Brain microvascular endothelial cell (primary cell): ENCODE data around the gene MRPS31.
A peak's percentile ranks its signal among the peaks of the same experiment; 100 is the strongest.
"Not testable (repeated sequence)": the region's sequence is repeated elsewhere in the genome, so short reads cannot be mapped to it uniquely, and the experiment has no call there.

ENCODE experiments used
- DNase-seq: peaks from one replicate; pipeline ENCODE4 v3.0.0-alpha.2; 2020
- H3K27ac ChIP-seq: fragments of 250-450 bp; sonication (Bioruptor Pico); 2 replicates; pipeline ENCODE4 v1.5.1; 2020; ENCODE audit warnings: mild to moderate bottlenecking, moderate library complexity
- H3K27me3 ChIP-seq: fragments of 250-450 bp; sonication (Bioruptor Pico); replicated peaks from 2 replicates; pipeline ENCODE4 v1.5.1; 2020; ENCODE audit warnings: mild to moderate bottlenecking
- H3K36me3 ChIP-seq: fragments of 250-450 bp; sonication (Bioruptor Pico); replicated peaks from 2 replicates; pipeline ENCODE4 v1.5.1; 2020; ENCODE audit warnings: mild to moderate bottlenecking
- H3K4me3 ChIP-seq: 2 replicates; pipeline ENCODE4 v1.5.1; 2011; ENCODE audit warnings: low read depth, mild to moderate bottlenecking, control low read depth, low read length, moderate library complexity
- in situ Hi-C: cut with HindIII; loops from 2 replicates; pipeline ENCODE4 v1.10.0; 2017; ENCODE audit warnings: low sequenced_read_pairs, low pct_ligation_motif_present
- TF ChIP-seq, protein P1 (sequence below): IDR thresholded peaks from 2 replicates; pipeline ENCODE4 v1.5.1; 2011; ENCODE audit warnings: low read depth, mild to moderate bottlenecking, moderate library complexity, low read length, control low read depth, inconsistent platforms; ENCODE audit errors: missing control alignments

The MRPS31 gene

GRCh38 chr13:40762849-40763248, 8.1 kb downstream of the MRPS31 start:
- H3K4me3 ChIP-seq: no peak overlapping the region
- no peaks in the 10 kb centered on the region for H3K27me3 ChIP-seq
- no peak for DNase-seq
- no peak overlapping the region for H3K27ac ChIP-seq
- TF ChIP-seq, protein P1, sequence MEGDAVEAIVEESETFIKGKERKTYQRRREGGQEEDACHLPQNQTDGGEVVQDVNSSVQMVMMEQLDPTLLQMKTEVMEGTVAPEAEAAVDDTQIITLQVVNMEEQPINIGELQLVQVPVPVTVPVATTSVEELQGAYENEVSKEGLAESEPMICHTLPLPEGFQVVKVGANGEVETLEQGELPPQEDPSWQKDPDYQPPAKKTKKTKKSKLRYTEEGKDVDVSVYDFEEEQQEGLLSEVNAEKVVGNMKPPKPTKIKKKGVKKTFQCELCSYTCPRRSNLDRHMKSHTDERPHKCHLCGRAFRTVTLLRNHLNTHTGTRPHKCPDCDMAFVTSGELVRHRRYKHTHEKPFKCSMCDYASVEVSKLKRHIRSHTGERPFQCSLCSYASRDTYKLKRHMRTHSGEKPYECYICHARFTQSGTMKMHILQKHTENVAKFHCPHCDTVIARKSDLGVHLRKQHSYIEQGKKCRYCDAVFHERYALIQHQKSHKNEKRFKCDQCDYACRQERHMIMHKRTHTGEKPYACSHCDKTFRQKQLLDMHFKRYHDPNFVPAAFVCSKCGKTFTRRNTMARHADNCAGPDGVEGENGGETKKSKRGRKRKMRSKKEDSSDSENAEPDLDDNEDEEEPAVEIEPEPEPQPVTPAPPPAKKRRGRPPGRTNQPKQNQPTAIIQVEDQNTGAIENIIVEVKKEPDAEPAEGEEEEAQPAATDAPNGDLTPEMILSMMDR: no peak
- H3K36me3 ChIP-seq: no peaks in the 10 kb centered on the region
- in situ Hi-C loops: no loop called here

GRCh38 chr13:40758811-40759210, 12.2 kb downstream of the MRPS31 start:
- H3K36me3 ChIP-seq: peaks cover 3% of the 10 kb centered on the region
- no peak overlapping the region for H3K4me3 ChIP-seq
- in situ Hi-C loops: no loop called here
- DNase-seq: no peak
- no peak overlapping the region for H3K27ac ChIP-seq
- H3K27me3 ChIP-seq: no peaks in the 10 kb centered on the region
- TF ChIP-seq, protein P1: no peak

DNA sequence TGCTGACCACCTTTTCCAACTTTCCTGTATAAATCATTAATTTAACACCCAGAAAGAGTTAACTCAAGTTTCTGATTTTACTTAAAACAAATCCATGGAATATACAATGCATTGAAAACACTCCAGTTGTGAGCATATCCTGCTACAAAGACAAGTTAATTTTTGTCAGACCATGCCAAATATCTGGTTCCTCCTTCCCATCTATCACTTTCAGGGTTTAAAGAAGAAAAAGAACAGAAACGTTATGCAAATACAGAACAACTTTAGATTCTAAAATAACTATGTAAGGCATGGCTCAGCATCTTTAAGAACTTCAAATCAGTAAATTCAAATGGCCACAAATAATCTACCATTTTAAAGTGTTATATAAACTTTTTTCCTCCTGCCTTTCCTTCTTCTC, 14.9 kb downstream of the MRPS31 start:
- no peak overlapping the region for H3K4me3 ChIP-seq
- H3K27me3 ChIP-seq: no peaks in the 10 kb centered on the region
- H3K36me3 ChIP-seq: peaks cover 8% of the 10 kb centered on the region
- TF ChIP-seq, protein P1: no peak
- no peak for DNase-seq
- in situ Hi-C loops: no loop called here
- H3K27ac ChIP-seq: no peak overlapping the region

- DNase-seq: no peak
- Histone ChIP-seq H3K27me3 (no peaks in the 10 kb centered on the region), H3K27ac (no peak overlapping the region), H3K4me3 (no peak overlapping the region), H3K36me3 (peaks cover 8% of the 10 kb centered on the region)
- TF ChIP-seq, protein P1: no peak
- in situ Hi-C loops: no loop called here
Observed at GRCh38 chr13:40755082-40755700, 15.8 kb downstream of the MRPS31 start.

- H3K4me3 ChIP-seq: no peak overlapping the region
- peaks cover 6% of the 10 kb centered on the region for H3K36me3 ChIP-seq
- no peaks in the 10 kb centered on the region for H3K27me3 ChIP-seq
- no peak for DNase-seq
- TF ChIP-seq, protein P1: peak; percentile 12
- H3K27ac ChIP-seq: no peak overlapping the region
- in situ Hi-C loops: no loop called here
Observed at GRCh38 chr13:40749327-40749726, 21.7 kb downstream of the MRPS31 start.

DNA sequence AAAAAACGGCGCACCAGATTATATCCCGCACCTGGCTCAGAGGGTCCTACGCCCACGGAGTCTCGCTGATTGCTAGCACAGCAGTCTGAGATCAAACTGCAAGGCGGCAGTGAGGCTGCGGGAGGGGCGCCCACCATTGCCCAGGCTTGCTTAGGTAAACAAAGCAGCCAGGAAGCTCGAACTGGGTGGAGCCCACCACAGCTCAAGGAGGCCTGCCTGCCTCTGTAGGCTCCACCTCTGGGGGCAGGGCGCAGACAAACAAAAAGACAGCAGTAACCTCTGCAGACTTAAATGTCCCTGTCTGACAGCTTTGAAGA, 35.8 kb downstream of the MRPS31 start:
- H3K27me3 ChIP-seq, DNase-seq, H3K27ac ChIP-seq, in situ Hi-C loops, H3K4me3 ChIP-seq, H3K36me3 ChIP-seq: not testable (repeated sequence)

- in situ Hi-C loops, H3K4me3 ChIP-seq, H3K27me3 ChIP-seq, H3K36me3 ChIP-seq, H3K27ac ChIP-seq, DNase-seq: not testable (repeated sequence)
Observed at GRCh38 chr13:40734536-40735231, 36.3 kb downstream of the MRPS31 start.
